Panc1 (cell line): ENCODE results near the gene MTMR8.

Source experiments
- POLR2AphosphoS5 ChIP-seq: IDR thresholded peaks from 2 replicates; pipeline ENCODE4 v1.6.1; 2012; ENCODE audit warnings: mild to moderate bottlenecking, low read depth, low read length, moderate library complexity
- TF ChIP-seq, protein P1 (sequence below): fragments of 450-650 bp; IDR thresholded peaks from 2 replicates; pipeline ENCODE4 v1.5.1; 2017; ENCODE audit warnings: mild to moderate bottlenecking

- TF ChIP-seq, protein P1, sequence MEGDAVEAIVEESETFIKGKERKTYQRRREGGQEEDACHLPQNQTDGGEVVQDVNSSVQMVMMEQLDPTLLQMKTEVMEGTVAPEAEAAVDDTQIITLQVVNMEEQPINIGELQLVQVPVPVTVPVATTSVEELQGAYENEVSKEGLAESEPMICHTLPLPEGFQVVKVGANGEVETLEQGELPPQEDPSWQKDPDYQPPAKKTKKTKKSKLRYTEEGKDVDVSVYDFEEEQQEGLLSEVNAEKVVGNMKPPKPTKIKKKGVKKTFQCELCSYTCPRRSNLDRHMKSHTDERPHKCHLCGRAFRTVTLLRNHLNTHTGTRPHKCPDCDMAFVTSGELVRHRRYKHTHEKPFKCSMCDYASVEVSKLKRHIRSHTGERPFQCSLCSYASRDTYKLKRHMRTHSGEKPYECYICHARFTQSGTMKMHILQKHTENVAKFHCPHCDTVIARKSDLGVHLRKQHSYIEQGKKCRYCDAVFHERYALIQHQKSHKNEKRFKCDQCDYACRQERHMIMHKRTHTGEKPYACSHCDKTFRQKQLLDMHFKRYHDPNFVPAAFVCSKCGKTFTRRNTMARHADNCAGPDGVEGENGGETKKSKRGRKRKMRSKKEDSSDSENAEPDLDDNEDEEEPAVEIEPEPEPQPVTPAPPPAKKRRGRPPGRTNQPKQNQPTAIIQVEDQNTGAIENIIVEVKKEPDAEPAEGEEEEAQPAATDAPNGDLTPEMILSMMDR: no peak
- TF ChIP-seq POLR2AphosphoS5: no peak
These were observed 5.8 kb downstream of the MTMR8 start for GRCh38 chrX:64389489-64389888.
